ENCODE data around the gene CDKN2D. TPM values are rescaled to one million over a fixed set of nuclear protein-coding genes. Genes with fewer than 3 reads are reported as not detected.

Gene CDKN2D
- total RNA-seq, 1 donor from 2014 or later = 68.3 TPM

DNA sequence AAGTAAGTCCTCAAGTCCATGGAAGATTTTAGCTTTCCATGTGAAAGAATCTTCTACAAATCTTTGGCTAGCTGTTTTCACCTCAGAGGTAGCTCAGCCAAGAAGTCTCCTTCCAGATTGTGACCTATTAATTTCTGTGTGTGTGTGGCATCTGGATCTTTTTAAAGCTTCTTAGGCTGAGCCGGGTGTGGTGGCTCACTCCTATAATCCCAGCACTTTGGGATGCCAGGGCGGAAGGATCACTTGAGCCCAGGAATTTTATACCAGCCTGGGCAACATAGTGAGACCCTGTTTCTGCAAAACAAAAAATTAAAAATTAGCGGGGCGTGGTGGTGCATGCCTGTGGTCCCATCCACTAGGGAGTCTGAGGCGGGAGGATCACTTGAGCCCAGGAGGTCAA lies 43.1 kb upstream of the CDKN2D start:
- Mint-ChIP-seq H3K4me3 (ENCODE audit: unreplicated experiment) (no peak overlapping the region), H3K36me3 (ENCODE audit: unreplicated experiment) (no peaks in the 10 kb centered on the region), H3K27me3 (ENCODE audit: unreplicated experiment) (no peaks in the 10 kb centered on the region), H3K4me1 (ENCODE audit: low read depth, unreplicated experiment) (peaks cover 3% of the 10 kb centered on the region), H3K9me3 (ENCODE audit: unreplicated experiment) (peaks cover 2% of the 10 kb centered on the region), H3K27ac (ENCODE audit: unreplicated experiment) (no peak overlapping the region)
- TF ChIP-seq CTCF (IDR thresholded peaks at IDR 0.05; ENCODE audit: partially characterized antibody, unreplicated experiment) = no peak
- DNase-seq = no peak

- Mint-ChIP-seq H3K4me3 (ENCODE audit: unreplicated experiment) (peak overlapping the region; percentile 52), H3K36me3 (ENCODE audit: unreplicated experiment) (peaks cover 12% of the 10 kb centered on the region), H3K27ac (ENCODE audit: unreplicated experiment) (peak overlapping the region; percentile 43), H3K4me1 (ENCODE audit: low read depth, unreplicated experiment) (peaks cover 4% of the 10 kb centered on the region), H3K9me3 (ENCODE audit: unreplicated experiment) (peaks cover 4% of the 10 kb centered on the region), H3K27me3 (ENCODE audit: unreplicated experiment) (no peaks in the 10 kb centered on the region)
- TF ChIP-seq CTCF (IDR thresholded peaks at IDR 0.05; ENCODE audit: partially characterized antibody, unreplicated experiment) = no peak
- DNase-seq = no peak
Observed at GRCh38 chr19:10604460-10604980, 35.7 kb upstream of the CDKN2D start.

DNA sequence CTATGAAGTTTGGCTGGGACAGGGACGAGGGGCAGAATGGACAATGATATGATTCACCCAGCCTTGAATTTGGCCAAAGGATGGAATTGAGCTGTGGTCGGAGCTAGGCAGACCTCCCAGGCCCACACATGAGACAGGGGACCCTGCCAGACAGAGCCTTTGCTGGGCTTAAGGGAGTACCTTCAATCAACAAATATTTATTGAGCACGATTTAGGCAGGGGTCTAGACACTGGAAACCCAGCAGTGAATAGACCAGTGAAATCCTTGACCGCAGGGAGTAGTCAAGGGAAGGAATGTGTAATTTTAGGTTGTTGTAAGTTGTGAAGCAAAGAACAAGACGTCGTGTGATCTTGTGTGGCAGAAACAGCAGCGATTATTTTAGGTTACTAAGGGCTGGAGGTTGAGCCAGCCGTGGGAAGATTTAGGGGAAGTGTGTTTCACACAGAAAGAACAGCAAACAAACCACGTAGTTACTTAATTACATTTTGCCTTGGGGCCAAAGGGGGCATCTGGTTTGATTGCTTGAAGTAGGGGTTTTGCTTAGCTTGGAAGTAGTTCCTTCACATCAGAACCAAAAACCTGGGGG lies 35.2 kb upstream of the CDKN2D start:
- TF ChIP-seq CTCF (IDR thresholded peaks at IDR 0.05; ENCODE audit: partially characterized antibody, unreplicated experiment) = no peak
- Mint-ChIP-seq H3K36me3 (ENCODE audit: unreplicated experiment) (peaks cover 12% of the 10 kb centered on the region), H3K27me3 (ENCODE audit: unreplicated experiment) (no peaks in the 10 kb centered on the region), H3K4me1 (ENCODE audit: low read depth, unreplicated experiment) (peaks cover 4% of the 10 kb centered on the region), H3K4me3 (ENCODE audit: unreplicated experiment) (peak overlapping the region; percentile 55), H3K27ac (ENCODE audit: unreplicated experiment) (peak overlapping the region; percentile 30), H3K9me3 (ENCODE audit: unreplicated experiment) (peaks cover 4% of the 10 kb centered on the region)
- DNase-seq = no peak

DNA sequence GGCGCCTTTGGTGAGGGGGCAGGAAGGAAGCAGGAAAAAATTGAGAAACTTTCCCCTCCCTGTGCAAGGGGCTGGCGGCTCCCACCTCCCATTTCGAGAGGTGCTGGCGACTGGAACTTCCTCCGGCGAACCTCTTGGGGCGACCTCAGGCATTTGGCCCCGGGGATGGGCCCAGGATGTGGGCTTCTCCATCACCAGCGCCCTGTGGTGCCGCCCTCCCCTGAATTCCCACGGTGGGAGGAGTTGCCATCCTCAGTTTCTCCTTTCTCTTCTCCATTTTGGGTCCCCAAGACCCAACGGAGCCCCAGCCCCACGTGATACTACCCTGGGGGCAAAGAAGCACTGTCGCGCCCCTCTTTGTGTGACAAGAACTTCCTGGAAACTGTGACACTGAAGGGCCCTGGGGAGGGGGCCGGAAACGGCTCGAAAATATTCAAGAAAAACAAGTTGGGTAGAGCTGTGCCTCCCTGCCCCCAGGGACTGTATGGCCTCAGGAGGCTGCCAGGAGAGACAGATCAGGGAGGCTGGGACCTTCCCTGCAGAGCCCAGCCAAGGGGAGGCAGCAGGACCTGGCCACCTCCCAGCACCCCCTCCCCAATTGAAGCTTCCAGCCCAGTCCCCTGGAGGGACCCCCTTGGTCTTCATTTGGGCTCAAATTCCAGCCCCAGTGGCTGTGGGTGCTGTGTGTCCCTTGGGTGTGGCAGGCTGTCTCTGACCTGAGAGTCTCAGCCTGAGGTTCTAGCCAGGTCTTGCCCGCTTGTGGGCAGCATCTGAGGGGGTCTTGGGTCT lies 34.5 kb upstream of the CDKN2D start:
- H3K36me3 Mint-ChIP-seq (ENCODE audit: unreplicated experiment) = peaks cover 12% of the 10 kb centered on the region
- no peaks in the 10 kb centered on the region for H3K27me3 Mint-ChIP-seq (ENCODE audit: unreplicated experiment)
- peak overlapping the region; percentile 90 for H3K4me3 Mint-ChIP-seq (ENCODE audit: unreplicated experiment)
- peaks cover 4% of the 10 kb centered on the region for H3K9me3 Mint-ChIP-seq (ENCODE audit: unreplicated experiment)
- H3K4me1 Mint-ChIP-seq (ENCODE audit: low read depth, unreplicated experiment) = peaks cover 4% of the 10 kb centered on the region
- peak overlapping the region; percentile 76 for H3K27ac Mint-ChIP-seq (ENCODE audit: unreplicated experiment)
- no peak for DNase-seq
- no peak for TF ChIP-seq CTCF (IDR thresholded peaks at IDR 0.05; ENCODE audit: partially characterized antibody, unreplicated experiment)
